ENCODE data around the gene DPF3. TPM values are rescaled to one million over a fixed set of nuclear protein-coding genes. Genes with fewer than 3 reads are reported as not detected.

The DPF3 gene
- total and polyA plus RNA-seq, 2 experiments from 2014 or later, result 6.8 to 7.9 TPM

DNA sequence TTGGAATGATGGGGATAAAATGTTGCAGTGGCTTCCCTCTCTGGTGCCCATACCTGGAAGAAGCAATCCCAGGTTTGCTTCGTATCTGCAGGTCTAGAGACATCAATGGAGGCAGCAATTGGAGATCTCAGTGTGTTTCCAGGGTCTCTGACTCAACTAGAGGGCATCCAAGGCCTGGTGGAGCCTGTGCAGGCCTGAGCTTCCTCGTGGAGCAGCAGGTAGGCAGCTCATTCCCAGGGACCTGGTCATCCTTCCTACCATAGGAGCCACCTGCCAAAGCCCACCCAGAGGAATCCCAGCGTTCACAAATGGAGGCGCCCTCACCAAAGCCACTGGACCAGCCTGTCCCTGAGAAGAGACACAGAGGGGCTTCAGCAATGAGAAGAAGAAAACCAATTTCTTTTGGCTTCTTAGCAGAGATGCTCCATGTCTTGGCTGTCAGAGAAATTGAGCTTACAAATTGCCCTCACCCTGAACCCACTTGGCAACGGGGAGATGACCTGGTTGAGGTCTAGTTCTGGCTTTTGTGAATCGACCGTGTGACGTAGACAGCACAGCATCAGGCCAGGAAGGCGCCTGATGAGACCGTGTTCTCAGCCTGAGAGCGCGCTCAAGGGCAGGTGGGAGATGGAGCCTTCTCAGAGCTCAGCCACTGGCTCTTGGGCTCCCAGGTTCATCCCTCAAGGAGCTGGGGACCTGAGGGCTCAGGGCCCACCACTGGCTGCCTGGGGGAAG is 283.6 kb downstream of the DPF3 start:
- H2AFZ ChIP-seq, result no peak overlapping the region
- no peaks in the 10 kb centered on the region for H3K9me3 ChIP-seq (ENCODE audit: low read depth)
- no peak overlapping the region for H3K4me2 ChIP-seq (ENCODE audit: unreplicated experiment)
- no peak for TF ChIP-seq EZH2phosphoT487 (IDR thresholded peaks at IDR 0.05; ENCODE audit: insufficient read depth, low read depth)
- no peaks in the 10 kb centered on the region for H3K9me2 ChIP-seq (ENCODE audit: insufficient read depth)
- no peak for DNase-seq
- H3K27me3 ChIP-seq (replicated peaks; ENCODE audit: insufficient read depth), result no peaks in the 10 kb centered on the region
- 74 to 77% methylated on average over 12 of the region's 12 CpGs for WGBS, 2 experiments (ENCODE audit: low coverage in 1 of 2, low lambda C conversion rate in 2 of 2, missing lambda C conversion rate in 2 of 2)
- H3K4me1 ChIP-seq (ENCODE audit: insufficient read depth), result peaks cover 51% of the 10 kb centered on the region
- in situ Hi-C loops (cut with MboI), result no loop called here
- no peaks in the 10 kb centered on the region for H3K36me3 ChIP-seq (ENCODE audit: low read depth)
- H3K79me2 ChIP-seq (ENCODE audit: insufficient read depth), result no peaks in the 10 kb centered on the region
- no peak overlapping the region for H3K9ac ChIP-seq
- H4K20me1 ChIP-seq (ENCODE audit: insufficient read depth), result no peaks in the 10 kb centered on the region
- H3K27ac ChIP-seq, result no peak overlapping the region
- peaks cover 26% of the 10 kb centered on the region for H3F3A ChIP-seq (ENCODE audit: insufficient read depth)
- no peak overlapping the region for H3K4me3 ChIP-seq

DNA sequence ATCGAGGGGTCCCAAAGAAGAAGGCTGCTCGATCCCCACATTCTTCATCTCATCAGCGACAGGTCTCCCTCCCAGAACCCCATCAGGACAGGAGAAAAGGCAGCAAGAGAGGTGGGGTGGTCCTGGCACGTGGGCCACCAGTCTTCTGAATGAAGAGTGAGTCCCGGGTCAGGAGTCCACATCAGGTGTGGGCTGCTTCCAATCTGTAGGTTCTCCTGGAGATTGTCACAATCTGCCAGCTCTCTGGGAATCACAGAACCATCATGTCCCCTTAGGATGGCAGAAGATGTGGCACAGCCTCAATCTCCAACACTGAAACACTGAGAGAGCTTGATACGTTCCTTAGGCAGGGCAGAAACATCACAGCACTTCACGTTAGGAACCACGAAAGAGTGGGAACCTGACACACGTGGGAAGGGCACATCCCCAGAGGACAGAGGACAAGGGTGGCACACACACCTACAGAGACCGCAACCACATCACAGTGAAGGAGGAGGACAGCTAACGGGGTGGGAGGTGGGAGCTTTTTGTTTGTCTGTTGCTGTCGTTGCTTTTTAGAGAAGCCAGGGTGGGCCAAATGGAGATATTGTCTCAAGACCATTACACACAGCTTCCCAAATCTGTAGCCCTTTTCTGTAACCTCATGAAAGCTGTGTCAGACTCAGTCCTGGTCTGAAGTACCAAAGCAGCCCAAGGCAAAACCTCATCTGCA is 284.5 kb downstream of the DPF3 start:
- Histone ChIP-seq H3K36me3 (ENCODE audit: low read depth) (no peaks in the 10 kb centered on the region), H3K79me2 (ENCODE audit: insufficient read depth) (no peaks in the 10 kb centered on the region), H3K9me3 (ENCODE audit: low read depth) (no peaks in the 10 kb centered on the region), H3K4me1 (ENCODE audit: insufficient read depth) (peaks cover 47% of the 10 kb centered on the region), H3K4me3 (no peak overlapping the region), H2AFZ (peak overlapping the region; percentile 44; the same call in 1 of the 2 replicates), H3K4me2 (ENCODE audit: unreplicated experiment) (peak overlapping the region; percentile 48), H3K27ac (peak overlapping the region; percentile 93), H3K27me3 (replicated peaks; ENCODE audit: insufficient read depth) (no peaks in the 10 kb centered on the region), H3K9ac (peak overlapping the region; percentile 59), H4K20me1 (ENCODE audit: insufficient read depth) (no peaks in the 10 kb centered on the region), H3K9me2 (ENCODE audit: insufficient read depth) (no peaks in the 10 kb centered on the region), H3F3A (ENCODE audit: insufficient read depth) (peaks cover 26% of the 10 kb centered on the region)
- no peak for TF ChIP-seq EZH2phosphoT487 (IDR thresholded peaks at IDR 0.05; ENCODE audit: insufficient read depth, low read depth)
- TF ChIP-seq EZH2 (IDR thresholded peaks at IDR 0.05; ENCODE audit: insufficient read depth, poor library complexity, severe bottlenecking), result no peak
- no peak for DNase-seq
- WGBS, 2 experiments (ENCODE audit: low coverage in 1 of 2, low lambda C conversion rate in 2 of 2, missing lambda C conversion rate in 2 of 2), result 65 to 66% methylated on average over 12 of the region's 12 CpGs
- in situ Hi-C loops (cut with MboI), result no loop called here

DNA sequence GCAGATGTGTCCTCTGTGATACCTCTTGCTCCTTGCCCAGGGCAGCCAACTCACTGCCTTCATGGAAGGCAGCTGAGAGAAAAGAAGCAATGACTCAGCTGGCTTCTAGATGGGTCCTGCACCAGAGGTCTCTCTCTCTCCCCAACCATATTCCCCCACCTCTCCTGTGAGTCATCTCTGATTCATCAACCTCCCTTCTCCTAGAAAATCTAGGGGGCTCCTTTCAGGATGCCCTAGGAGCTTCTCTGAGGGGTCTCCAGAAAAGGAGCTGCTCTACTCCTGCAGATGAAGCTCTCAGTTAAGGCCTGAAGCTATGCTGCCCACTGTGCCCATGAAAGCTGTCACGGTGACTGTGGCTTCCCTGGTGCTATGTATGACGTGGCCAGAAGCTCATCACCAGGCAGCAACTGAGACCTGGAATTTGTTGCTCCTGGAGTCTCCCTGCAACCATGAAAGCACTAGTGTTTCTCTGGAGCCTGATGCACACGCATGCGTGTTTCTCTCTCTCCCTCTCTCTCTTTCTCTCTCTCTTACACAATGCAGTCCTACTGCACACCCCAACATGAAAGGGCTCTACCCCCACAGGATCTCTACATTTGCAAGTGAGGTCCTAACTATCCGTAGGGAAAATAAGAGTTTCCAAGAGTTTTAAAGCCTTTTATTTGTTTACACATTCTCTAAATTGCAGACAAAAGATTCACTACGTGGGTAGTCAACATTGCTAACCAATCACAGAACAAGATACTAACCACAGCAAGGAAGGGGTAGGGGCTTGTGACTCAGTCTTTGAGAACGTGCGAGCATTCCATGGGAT is 285.3 kb downstream of the DPF3 start:
- Histone ChIP-seq H3K9me3 (ENCODE audit: low read depth) (no peaks in the 10 kb centered on the region), H3K9ac (peak overlapping the region; percentile 59), H3K27me3 (replicated peaks; ENCODE audit: insufficient read depth) (no peaks in the 10 kb centered on the region), H3K4me2 (ENCODE audit: unreplicated experiment) (peak overlapping the region; percentile 48), H3K4me1 (ENCODE audit: insufficient read depth) (peaks cover 47% of the 10 kb centered on the region), H3K9me2 (ENCODE audit: insufficient read depth) (no peaks in the 10 kb centered on the region), H3K4me3 (peak overlapping the region; percentile 21; the same call in 1 of the 2 replicates), H3K36me3 (ENCODE audit: low read depth) (no peaks in the 10 kb centered on the region), H2AFZ (peak overlapping the region; percentile 44; the same call in 1 of the 2 replicates), H3K27ac (peak overlapping the region; percentile 93), H4K20me1 (ENCODE audit: insufficient read depth) (no peaks in the 10 kb centered on the region), H3F3A (ENCODE audit: insufficient read depth) (peaks cover 26% of the 10 kb centered on the region), H3K79me2 (ENCODE audit: insufficient read depth) (no peaks in the 10 kb centered on the region)
- in situ Hi-C loops (cut with MboI), result no loop called here
- TF ChIP-seq EZH2 (IDR thresholded peaks at IDR 0.05; ENCODE audit: insufficient read depth, poor library complexity, severe bottlenecking), result no peak
- no peak for TF ChIP-seq EZH2phosphoT487 (IDR thresholded peaks at IDR 0.05; ENCODE audit: insufficient read depth, low read depth)
- 24 to 25% methylated on average over 8 of the region's 8 CpGs for WGBS, 2 experiments (ENCODE audit: low coverage in 1 of 2, low lambda C conversion rate in 2 of 2, missing lambda C conversion rate in 2 of 2)
- DNase-seq, result peak; percentile 97

DNA sequence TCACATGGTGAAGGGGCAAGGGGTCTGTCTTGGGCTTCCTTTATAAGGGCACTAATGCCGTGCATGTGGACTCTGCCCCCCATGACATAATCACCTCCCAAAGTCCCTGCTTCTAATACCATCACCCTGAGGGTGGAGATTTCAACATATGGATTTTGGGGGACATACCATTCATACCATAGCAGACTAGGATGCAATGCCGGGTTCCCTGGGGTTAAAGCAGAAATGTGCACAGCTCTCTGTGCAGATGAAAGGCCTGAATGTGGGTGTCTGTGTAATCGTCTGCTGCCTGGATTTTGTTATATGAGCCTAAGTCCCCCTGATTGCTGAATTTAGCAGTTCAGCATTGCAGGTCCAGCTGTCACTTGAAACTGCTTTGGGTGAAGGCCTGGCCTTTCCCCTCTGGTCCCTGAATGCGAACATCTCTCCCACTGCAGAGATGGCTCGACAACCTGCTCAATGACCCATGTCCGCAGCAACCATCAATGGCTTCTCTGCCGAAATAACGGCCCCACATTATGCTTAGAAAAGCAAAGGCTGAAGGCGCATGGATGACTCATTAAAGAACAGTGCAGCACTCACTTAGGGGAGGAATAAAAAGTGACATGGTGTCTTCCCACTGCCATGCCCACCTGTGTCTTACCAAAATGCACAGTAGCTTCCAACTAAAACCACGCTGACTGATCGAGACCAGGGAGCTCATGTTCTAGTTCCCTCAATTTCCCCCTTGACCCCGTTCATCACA is 286.3 kb downstream of the DPF3 start:
- no peaks in the 10 kb centered on the region for H3K9me2 ChIP-seq (ENCODE audit: insufficient read depth)
- H3F3A ChIP-seq (ENCODE audit: insufficient read depth), result peaks cover 26% of the 10 kb centered on the region
- in situ Hi-C loops (cut with MboI), result no loop called here
- H3K27me3 ChIP-seq (replicated peaks; ENCODE audit: insufficient read depth), result no peaks in the 10 kb centered on the region
- H3K9me3 ChIP-seq (ENCODE audit: low read depth), result no peaks in the 10 kb centered on the region
- H4K20me1 ChIP-seq (ENCODE audit: insufficient read depth), result no peaks in the 10 kb centered on the region
- whole genome bisulfite sequencing, 2 experiments (ENCODE audit: low coverage in 1 of 2, low lambda C conversion rate in 2 of 2, missing lambda C conversion rate in 2 of 2), result 56 to 61% methylated on average over 12 of the region's 12 CpGs
- peak overlapping the region; percentile 59 for H3K9ac ChIP-seq
- no peaks in the 10 kb centered on the region for H3K36me3 ChIP-seq (ENCODE audit: low read depth)
- peak; percentile 55 for DNase-seq
- H3K27ac ChIP-seq, result peak overlapping the region; percentile 93
- peaks cover 47% of the 10 kb centered on the region for H3K4me1 ChIP-seq (ENCODE audit: insufficient read depth)
- H3K79me2 ChIP-seq (ENCODE audit: insufficient read depth), result no peaks in the 10 kb centered on the region
- H2AFZ ChIP-seq, result peak overlapping the region; percentile 44; the same call in 1 of the 2 replicates
- no peak overlapping the region for H3K4me3 ChIP-seq
- no peak for TF ChIP-seq EZH2phosphoT487 (IDR thresholded peaks at IDR 0.05; ENCODE audit: insufficient read depth, low read depth)
- TF ChIP-seq EZH2 (IDR thresholded peaks at IDR 0.05; ENCODE audit: insufficient read depth, poor library complexity, severe bottlenecking), result no peak
- H3K4me2 ChIP-seq (ENCODE audit: unreplicated experiment), result peak overlapping the region; percentile 48

Data from GM23248 (cell line).